HepG2 (cell line): ENCODE results near the gene PPP1CA.

ENCODE experiments used
- CAMTA2 ChIP-seq: sonication (generic); formaldehyde crosslinking; IDR thresholded peaks from 2 replicates; pipeline ENCODE4 v1.4.0; 2020; ENCODE audit warnings: mild to moderate bottlenecking, missing genetic modification reagents, borderline replicate concordance
- CBFB ChIP-seq: sonication (generic); formaldehyde crosslinking; IDR thresholded peaks from 2 replicates; pipeline ENCODE4 v1.4.0; 2020; ENCODE audit warnings: missing genetic modification reagents
- CTCF ChIP-seq: sonication (generic); formaldehyde crosslinking; IDR thresholded peaks from 2 replicates; pipeline ENCODE4 v1.5.0; 2020; ENCODE audit warnings: mild to moderate bottlenecking, missing genetic modification reagents, moderate library complexity
- ETV6 ChIP-seq: sonication (generic); formaldehyde crosslinking; conservative IDR thresholded peaks from 2 replicates; pipeline ENCODE4 v1.4.0; 2020; ENCODE audit warnings: missing genetic modification reagents
- GFI1 ChIP-seq: sonication (generic); formaldehyde crosslinking; IDR thresholded peaks from 2 replicates; pipeline ENCODE4 v1.5.0; 2020; ENCODE audit warnings: missing genetic modification reagents, mild to moderate bottlenecking, borderline replicate concordance
- NR2C2 ChIP-seq: sonication (generic); formaldehyde crosslinking; IDR thresholded peaks from 2 replicates; pipeline ENCODE4 v1.4.0; 2020; ENCODE audit warnings: missing genetic modification reagents, mild to moderate bottlenecking, moderate library complexity, borderline replicate concordance
- POLR2AphosphoS5 ChIP-seq: IDR thresholded peaks from 2 replicates; pipeline ENCODE4 v1.6.1; 2012; ENCODE audit warnings: low read depth, low read length
- RBAK ChIP-seq: sonication (generic); formaldehyde crosslinking; IDR thresholded peaks from 2 replicates; pipeline ENCODE4 v1.5.1; 2020; ENCODE audit warnings: mild to moderate bottlenecking, missing genetic modification reagents
- TARDBP ChIP-seq: sonication (generic); formaldehyde crosslinking; IDR thresholded peaks from 2 replicates; pipeline ENCODE4 v1.8.0; 2022; ENCODE audit warnings: mild to moderate bottlenecking, missing genetic modification reagents
- ZFP41 ChIP-seq: sonication (generic); formaldehyde crosslinking; IDR thresholded peaks from 2 replicates; pipeline ENCODE4 v1.4.0; 2020; ENCODE audit warnings: mild to moderate bottlenecking, missing genetic modification reagents, borderline replicate concordance
- ZSCAN29 ChIP-seq: sonication (generic); formaldehyde crosslinking; conservative IDR thresholded peaks from 2 replicates; pipeline ENCODE4 v1.4.0; 2020; ENCODE audit warnings: mild to moderate bottlenecking, missing genetic modification reagents

- TF ChIP-seq RBAK, result no peak
- no peak for TF ChIP-seq NR2C2 (CRISPR knock-in tag)
- TF ChIP-seq POLR2AphosphoS5, result no peak
- no peak for TF ChIP-seq CAMTA2 (CRISPR knock-in tag)
- TF ChIP-seq TARDBP (CRISPR knock-in tag), result no peak
- no peak for TF ChIP-seq GFI1 (CRISPR knock-in tag)
- TF ChIP-seq ETV6 (CRISPR knock-in tag), result no peak
- no peak for TF ChIP-seq ZSCAN29
- no peak for TF ChIP-seq CTCF
- no peak for TF ChIP-seq CBFB (CRISPR knock-in tag)
- no peak for TF ChIP-seq ZFP41 (CRISPR knock-in tag)
Observed at GRCh38 chr11:67419325-67420049, 17.8 kb upstream of the PPP1CA start.
